ENCODE measurements around the gene PSMD9. TPM values are rescaled to one million over a fixed set of nuclear protein-coding genes. Genes with fewer than 3 reads are reported as not detected.
"Not testable (repeated sequence)": the region's sequence is repeated elsewhere in the genome, so short reads cannot be mapped to it uniquely, and the experiment has no call there.

Gene PSMD9
- total and polyA plus RNA-seq, 4 donors, result 39.6 to 134 (median 62.6) TPM

GRCh38 chr12:121861636-121862254 is 26.8 kb upstream of the PSMD9 start:
- WGBS, 2 donors, result 51 to 70% methylated on average over 11 of the region's 11 CpGs
- Histone ChIP-seq H3K27me3 (ENCODE audit: control insufficient read depth in 3 of 3, insufficient read depth in 3 of 3, low read length in 2 of 3) (no peaks in the 10 kb centered on the region), H3K4me3 (no peak overlapping the region), H3K27ac (ENCODE audit: low read depth in 1 of 2, low read length in 1 of 2) (no peak overlapping the region), H3K9ac (ENCODE audit: insufficient read depth in 1 of 2, low read length in 2 of 2) (peak overlapping the region in 1 of 2 donors; percentile 65), H3K4me1 (ENCODE audit: control insufficient read depth in 5 of 5, insufficient read depth in 5 of 5, low read length in 5 of 5) (peaks cover 0 to 8% (median 3%) of the 10 kb centered on the region in 5 donors), H3K36me3 (ENCODE audit: control insufficient read depth in 4 of 4, insufficient read depth in 4 of 4, low read length in 4 of 4) (no peaks in the 10 kb centered on the region), H3K9me3 (ENCODE audit: control insufficient read depth in 4 of 4, insufficient read depth in 3 of 4, low read length in 3 of 4) (no peaks in the 10 kb centered on the region)
- ATAC-seq (ENCODE audit: insufficient read depth, low FRiP score) (no peak), DNase-seq (peak in 2 of 3 donors; percentile 30 to 46)
- TF ChIP-seq CTCF (IDR thresholded peaks at IDR 0.05; ENCODE audit: control extremely low read depth, extremely low read depth), result no peak

- TF ChIP-seq CTCF (IDR thresholded peaks at IDR 0.05; ENCODE audit: control extremely low read depth, extremely low read depth), result no peak
- Histone ChIP-seq H3K36me3 (ENCODE audit: control insufficient read depth in 4 of 4, insufficient read depth in 4 of 4, low read length in 4 of 4) (no peaks in the 10 kb centered on the region), H3K27ac (ENCODE audit: low read depth in 1 of 2, low read length in 1 of 2) (no peak overlapping the region), H3K9me3 (ENCODE audit: control insufficient read depth in 4 of 4, insufficient read depth in 3 of 4, low read length in 3 of 4) (no peaks in the 10 kb centered on the region), H3K4me1 (ENCODE audit: control insufficient read depth in 5 of 5, insufficient read depth in 5 of 5, low read length in 5 of 5) (peaks cover 0 to 6% (median 0%) of the 10 kb centered on the region in 5 donors), H3K4me3 (no peak overlapping the region), H3K9ac (ENCODE audit: insufficient read depth in 1 of 2, low read length in 2 of 2) (no peak overlapping the region), H3K27me3 (ENCODE audit: control insufficient read depth in 3 of 3, insufficient read depth in 3 of 3, low read length in 2 of 3) (no peaks in the 10 kb centered on the region)
- 85 to 88% methylated on average over 4 of the region's 4 CpGs for WGBS, 2 donors
- no peak for ATAC-seq (ENCODE audit: insufficient read depth, low FRiP score)
- no peak for DNase-seq
Observed at GRCh38 chr12:121866331-121866730, 22.3 kb upstream of the PSMD9 start.

GRCh38 chr12:121869229-121869628 is 19.4 kb upstream of the PSMD9 start:
- peaks cover 0 to 11% (median 0%) of the 10 kb centered on the region in 5 donors for H3K4me1 ChIP-seq (ENCODE audit: control insufficient read depth in 5 of 5, insufficient read depth in 5 of 5, low read length in 5 of 5)
- WGBS, 2 donors, result 95 to 99% methylated on average over 7 to 8 of the region's 8 CpGs
- H3K4me3 ChIP-seq; DNase-seq; H3K27ac ChIP-seq (ENCODE audit: low read depth in 1 of 2, low read length in 1 of 2); ATAC-seq (ENCODE audit: insufficient read depth, low FRiP score); H3K9ac ChIP-seq (ENCODE audit: insufficient read depth in 1 of 2, low read length in 2 of 2); H3K36me3 ChIP-seq (ENCODE audit: control insufficient read depth in 4 of 4, insufficient read depth in 4 of 4, low read length in 4 of 4); H3K9me3 ChIP-seq (ENCODE audit: control insufficient read depth in 4 of 4, insufficient read depth in 3 of 4, low read length in 3 of 4); H3K27me3 ChIP-seq (ENCODE audit: control insufficient read depth in 3 of 3, insufficient read depth in 3 of 3, low read length in 2 of 3): not testable (repeated sequence)

- no peak for DNase-seq
- no peak for TF ChIP-seq CTCF (IDR thresholded peaks at IDR 0.05; ENCODE audit: control extremely low read depth, extremely low read depth)
- no peak for ATAC-seq (ENCODE audit: insufficient read depth, low FRiP score)
- no peaks in the 10 kb centered on the region for H3K27me3 ChIP-seq (ENCODE audit: control insufficient read depth in 3 of 3, insufficient read depth in 3 of 3, low read length in 2 of 3)
- peaks cover 0 to 11% (median 0%) of the 10 kb centered on the region in 5 donors for H3K4me1 ChIP-seq (ENCODE audit: control insufficient read depth in 5 of 5, insufficient read depth in 5 of 5, low read length in 5 of 5)
- H3K4me3 ChIP-seq, result no peak overlapping the region
- no peak overlapping the region for H3K9ac ChIP-seq (ENCODE audit: insufficient read depth in 1 of 2, low read length in 2 of 2)
- no peak overlapping the region for H3K27ac ChIP-seq (ENCODE audit: low read depth in 1 of 2, low read length in 1 of 2)
- no peaks in the 10 kb centered on the region for H3K9me3 ChIP-seq (ENCODE audit: control insufficient read depth in 4 of 4, insufficient read depth in 3 of 4, low read length in 3 of 4)
- WGBS, 2 donors, result 76 to 86% methylated on average over 3 of the region's 3 CpGs
- H3K36me3 ChIP-seq (ENCODE audit: control insufficient read depth in 4 of 4, insufficient read depth in 4 of 4, low read length in 4 of 4), result no peaks in the 10 kb centered on the region
Observed at GRCh38 chr12:121871467-121871866, 17.1 kb upstream of the PSMD9 start.

All from lung (tissue), 12 donors.